Colonic mucosa (tissue), 4 donors: ENCODE results near the gene LSM12. TPM values are rescaled to one million over a fixed set of nuclear protein-coding genes. Genes with fewer than 3 reads are reported as not detected.
A peak's percentile ranks its signal among the peaks of the same experiment; 100 is the strongest.

Experiments
- DNase-seq: peaks from one replicate; pipeline ENCODE4 v3.0.0-alpha.2; 2020
- H3K27ac ChIP-seq: fragments of 200-600 bp; one replicate; pipeline ENCODE4 v1.8.0; 2021
- H3K27me3 ChIP-seq: fragments of 200-600 bp; one replicate; pipeline ENCODE4 v1.8.0; 2021
- H3K36me3 ChIP-seq: fragments of 200-600 bp; one replicate; pipeline ENCODE4 v1.8.0; 2021
- H3K4me1 ChIP-seq: fragments of 200-600 bp; one replicate; pipeline ENCODE4 v1.8.0; 2021; ENCODE audit warnings: mild to moderate bottlenecking
- H3K4me3 ChIP-seq: fragments of 200-600 bp; one replicate; pipeline ENCODE4 v1.8.0; 2021
- H3K9ac ChIP-seq, 2 donors: one replicate each; pipeline ENCODE4 v1.7.0; 2013; ENCODE audit warnings: control low read depth in 2 of 2, low read depth in 2 of 2, low read length in 2 of 2
- H3K9me3 ChIP-seq: fragments of 200-600 bp; one replicate; pipeline ENCODE4 v1.8.0; 2021
- CTCF ChIP-seq: fragments of 200-600 bp; IDR thresholded peaks from one replicate; pipeline ENCODE4 v1.8.0; 2022; ENCODE audit warnings: antibody characterized with exemption, mild to moderate bottlenecking
- intact Hi-C: fragments of 100-400 bp; cut with DNase I; formaldehyde crosslinking; loops from one replicate; pipeline ENCODE4 v1.14.1; 2022
- total RNA-seq, 2 donors: library from RNA; stranded (reverse); fragmentation: NEBNext Ultra II Directional in 1 of 2; extraction: Animal tissue kit (Norgen Biotek cat#: 25700) in 1 of 2; gene quantifications; one replicate each; pipeline ENCODE4 v1.2.1, GENCODE V29; 2021
- donor health status: healthy.
- donor health status: DM: no; HTN: no; CAD: no.
- donor health status: DM: no; HTN: no; CAD: no.

LSM12 gene
- total RNA-seq, 2 donors from 2014 or later: 60.9 to 74.3 TPM

- Histone ChIP-seq H3K4me3 (no peak overlapping the region), H3K27me3 (no peaks in the 10 kb centered on the region), H3K36me3 (no peaks in the 10 kb centered on the region), H3K4me1 (no peaks in the 10 kb centered on the region), H3K9me3 (no peaks in the 10 kb centered on the region), H3K9ac (no peak overlapping the region), H3K27ac (peak overlapping the region; percentile 18)
- intact Hi-C loops: no loop called here
- no peak for TF ChIP-seq CTCF
- DNase-seq: no peak
Measured at GRCh38 chr17:44086364-44087311, 20.2 kb upstream of the LSM12 start.

GRCh38 chr17:44085908-44086307 lies 19.4 kb upstream of the LSM12 start:
- no peak for TF ChIP-seq CTCF
- no peak overlapping the region for H3K4me3 ChIP-seq
- H3K9me3 ChIP-seq: no peaks in the 10 kb centered on the region
- intact Hi-C loops: no loop called here
- no peaks in the 10 kb centered on the region for H3K4me1 ChIP-seq
- H3K36me3 ChIP-seq: no peaks in the 10 kb centered on the region
- H3K27me3 ChIP-seq: no peaks in the 10 kb centered on the region
- no peak for DNase-seq
- no peak overlapping the region for H3K9ac ChIP-seq
- no peak overlapping the region for H3K27ac ChIP-seq

- H3K36me3 ChIP-seq: no peaks in the 10 kb centered on the region
- no peaks in the 10 kb centered on the region for H3K27me3 ChIP-seq
- H3K27ac ChIP-seq: no peak overlapping the region
- TF ChIP-seq CTCF: no peak
- no peaks in the 10 kb centered on the region for H3K9me3 ChIP-seq
- no peaks in the 10 kb centered on the region for H3K4me1 ChIP-seq
- DNase-seq: no peak
- no peak overlapping the region for H3K4me3 ChIP-seq
- H3K9ac ChIP-seq: no peak overlapping the region
- intact Hi-C loops: no loop called here
Measured at GRCh38 chr17:44084921-44085320, 18.4 kb upstream of the LSM12 start.

GRCh38 chr17:44084131-44084538 lies 17.7 kb upstream of the LSM12 start:
- intact Hi-C loops: no loop called here
- no peak for TF ChIP-seq CTCF
- H3K9ac ChIP-seq: no peak overlapping the region
- no peak overlapping the region for H3K4me3 ChIP-seq
- H3K4me1 ChIP-seq: no peaks in the 10 kb centered on the region
- H3K36me3 ChIP-seq: no peaks in the 10 kb centered on the region
- peak; percentile 41 for DNase-seq
- H3K9me3 ChIP-seq: no peaks in the 10 kb centered on the region
- no peak overlapping the region for H3K27ac ChIP-seq
- H3K27me3 ChIP-seq: no peaks in the 10 kb centered on the region

- H3K36me3 ChIP-seq: no peaks in the 10 kb centered on the region
- DNase-seq: no peak
- H3K27me3 ChIP-seq: no peaks in the 10 kb centered on the region
- H3K9me3 ChIP-seq: no peaks in the 10 kb centered on the region
- intact Hi-C loops: no loop called here
- no peak for TF ChIP-seq CTCF
- no peak overlapping the region for H3K9ac ChIP-seq
- no peaks in the 10 kb centered on the region for H3K4me1 ChIP-seq
- H3K4me3 ChIP-seq: no peak overlapping the region
- no peak overlapping the region for H3K27ac ChIP-seq
Measured at GRCh38 chr17:44083250-44083849, 16.9 kb upstream of the LSM12 start.
